H9 (cell line): ENCODE results near the gene CTLA4. TPM values are rescaled to one million over a fixed set of nuclear protein-coding genes. Genes with fewer than 3 reads are reported as not detected.

Experiments
- DNase-seq: peaks from one replicate; pipeline ENCODE4 v3.0.0-alpha.2; 2017
- H2AFZ ChIP-seq: one replicate; pipeline ENCODE4 v1.6.1; 2013; ENCODE audit warnings: mild to moderate bottlenecking, low read length, control low read depth, moderate library complexity
- H2AK5ac ChIP-seq: 2 replicates; pipeline ENCODE4 v1.6.1; 2013; ENCODE audit warnings: low read length, control low read depth, mixed read lengths; ENCODE audit not compliant: insufficient read length
- H2BK120ac ChIP-seq: one replicate; pipeline ENCODE4 v1.6.1; 2013; ENCODE audit warnings: low read depth, mild to moderate bottlenecking, low read length, control low read depth, inconsistent platforms; ENCODE audit not compliant: poor library complexity, severe bottlenecking
- H2BK12ac ChIP-seq: 2 replicates; pipeline ENCODE4 v1.6.1; 2013; ENCODE audit warnings: low read length, control low read depth, mixed read lengths, low read depth; ENCODE audit not compliant: insufficient read length
- H2BK15ac ChIP-seq: 2 replicates; pipeline ENCODE4 v1.6.1; 2013; ENCODE audit warnings: low read depth, low read length, control low read depth
- H2BK20ac ChIP-seq: one replicate; pipeline ENCODE4 v1.6.1; 2013; ENCODE audit warnings: low read depth, mild to moderate bottlenecking, low read length, control low read depth, inconsistent platforms; ENCODE audit not compliant: poor library complexity, severe bottlenecking
- H2BK5ac ChIP-seq: 2 replicates; pipeline ENCODE4 v1.6.1; 2013; ENCODE audit warnings: low read length, control low read depth, mixed read lengths; ENCODE audit not compliant: insufficient read length
- H3K14ac ChIP-seq: 2 replicates; pipeline ENCODE4 v1.6.1; 2013; ENCODE audit warnings: low read length, control low read depth; ENCODE audit not compliant: insufficient read depth
- H3K18ac ChIP-seq: 2 replicates; pipeline ENCODE4 v1.6.1; 2013; ENCODE audit warnings: low read depth, mild to moderate bottlenecking, mixed read lengths, low read length, control low read depth; ENCODE audit not compliant: insufficient read length
- H3K23ac ChIP-seq: 2 replicates; pipeline ENCODE4 v1.6.1; 2013; ENCODE audit warnings: low read length, control low read depth, mixed read lengths, low read depth; ENCODE audit not compliant: insufficient read length
- H3K23me2 ChIP-seq: 2 replicates; pipeline ENCODE4 v1.6.1; 2013; ENCODE audit warnings: low read depth, mild to moderate bottlenecking, mixed read lengths, low read length, control low read depth; ENCODE audit not compliant: insufficient read length, poor library complexity, severe bottlenecking
- H3K27ac ChIP-seq: 2 replicates; pipeline ENCODE4 v1.5.1; 2013; ENCODE audit warnings: low read length, control low read depth, mixed read lengths, low read depth; ENCODE audit not compliant: insufficient read length
- H3K27me3 ChIP-seq: 2 replicates; pipeline ENCODE4 v1.6.1; 2013; ENCODE audit warnings: low read length, control low read depth, inconsistent platforms; ENCODE audit not compliant: insufficient read depth
- H3K4ac ChIP-seq: 2 replicates; pipeline ENCODE4 v1.6.1; 2013; ENCODE audit warnings: low read depth, mild to moderate bottlenecking, control low read depth, inconsistent platforms, low read length, moderate library complexity
- H3K4me1 ChIP-seq: 2 replicates; pipeline ENCODE4 v1.6.1; 2013; ENCODE audit warnings: low read length, control low read depth, inconsistent platforms; ENCODE audit not compliant: insufficient read depth
- H3K4me2 ChIP-seq: 2 replicates; pipeline ENCODE4 v1.6.1; 2013; ENCODE audit warnings: low read length, control low read depth, mixed read lengths; ENCODE audit not compliant: insufficient read length, insufficient read depth
- H3K56ac ChIP-seq: 2 replicates; pipeline ENCODE4 v1.6.1; 2013; ENCODE audit warnings: low read depth, mild to moderate bottlenecking, mixed read lengths, low read length, control low read depth; ENCODE audit not compliant: insufficient read length
- H3K79me1 ChIP-seq: 2 replicates; pipeline ENCODE4 v1.6.1; 2013; ENCODE audit warnings: low read depth, mild to moderate bottlenecking, moderate library complexity, low read length, control low read depth, inconsistent platforms; ENCODE audit not compliant: insufficient read depth, poor library complexity, severe bottlenecking
- H3K79me2 ChIP-seq: 2 replicates; pipeline ENCODE4 v1.6.1; 2013; ENCODE audit warnings: low read length, control low read depth, inconsistent platforms; ENCODE audit not compliant: insufficient read depth
- H3K9ac ChIP-seq: 2 replicates; pipeline ENCODE4 v1.6.1; 2013; ENCODE audit warnings: low read length, control low read depth, mixed read lengths; ENCODE audit not compliant: insufficient read length; ENCODE audit errors: extremely low read depth
- H3K9me3 ChIP-seq: one replicate; pipeline ENCODE4 v1.6.1; 2013; ENCODE audit warnings: low read depth, low read length, inconsistent platforms; ENCODE audit not compliant: control insufficient read depth
- H3T11ph ChIP-seq: one replicate; pipeline ENCODE4 v1.6.1; 2013; ENCODE audit warnings: mild to moderate bottlenecking, low read length, control low read depth, inconsistent platforms
- H4K20me1 ChIP-seq: one replicate; pipeline ENCODE4 v1.6.1; 2013; ENCODE audit not compliant: control insufficient read depth, insufficient read length, insufficient read depth
- H4K5ac ChIP-seq: 2 replicates; pipeline ENCODE4 v1.6.1; 2013; ENCODE audit warnings: low read depth, mild to moderate bottlenecking, mixed read lengths, low read length, control low read depth; ENCODE audit not compliant: insufficient read length
- H4K8ac ChIP-seq: replicated peaks from 2 replicates; pipeline ENCODE4 v1.6.1; 2013; ENCODE audit warnings: low read length, control low read depth, mixed read lengths, low read depth; ENCODE audit not compliant: insufficient read length
- H4K91ac ChIP-seq: 2 replicates; pipeline ENCODE4 v1.6.1; 2013; ENCODE audit warnings: low read depth, mild to moderate bottlenecking, moderate library complexity, mixed read lengths, low read length, control low read depth; ENCODE audit not compliant: insufficient read length
- H3K27ac Mint-ChIP-seq, 3 experiments: 2 replicates in 2 of 3; 3 replicates in 1 of 3; pipeline ENCODE4 v1.8.0; 2020 to 2021; ENCODE audit warnings: mixed read lengths in 3 of 3, mild to moderate bottlenecking in 1 of 3, moderate library complexity in 1 of 3
- H3K27me3 Mint-ChIP-seq: 2 replicates; pipeline ENCODE4 v1.8.0; 2021; ENCODE audit warnings: low read depth, mild to moderate bottlenecking, moderate library complexity, mixed read lengths
- H3K36me3 Mint-ChIP-seq, 3 experiments: 2 replicates in 2 of 3; 3 replicates in 1 of 3; pipeline ENCODE4 v1.8.0; 2020 to 2021; ENCODE audit warnings: low read depth in 3 of 3, mixed read lengths in 3 of 3; ENCODE audit not compliant: insufficient read depth in 1 of 3
- H3K4me1 Mint-ChIP-seq, 2 experiments: 2 replicates each; pipeline ENCODE4 v1.8.0; 2020; ENCODE audit warnings: mixed read lengths in 2 of 2
- H3K4me3 Mint-ChIP-seq, 2 experiments: 2 replicates in 1 of 2; 3 replicates in 1 of 2; pipeline ENCODE4 v1.8.0; 2020 to 2021; ENCODE audit warnings: mild to moderate bottlenecking in 2 of 2, mixed read lengths in 2 of 2, moderate library complexity in 1 of 2
- H3K9me3 Mint-ChIP-seq, 2 experiments: 2 replicates in 1 of 2; 3 replicates in 1 of 2; pipeline ENCODE4 v1.8.0; 2020; ENCODE audit warnings: mild to moderate bottlenecking in 2 of 2, mixed read lengths in 2 of 2, moderate library complexity in 1 of 2
- WGBS: extraction: QIAGEN DNeasy Blood & Tissue Kit; methylation state at CpG from one replicate; pipeline ENCODE4 v1.1.7; 2013; ENCODE audit warnings: missing lambda C conversion rate, low lambda C conversion rate, mixed read lengths; ENCODE audit not compliant: insufficient read length; ENCODE audit errors: extremely low coverage; 5-methylcytosine and 5-hydroxymethylcytosine counted together
- total RNA-seq: library from RNA; stranded (reverse); gene quantifications from 2 replicates; pipeline ENCODE4 v1.2.1, GENCODE V29; 2021
- TF ChIP-seq, protein P1 (sequence below): fragments of 200-600 bp; sonication (generic); conservative IDR thresholded peaks from 3 replicates; pipeline ENCODE4 v1.8.0; 2021; ENCODE audit warnings: antibody characterized with exemption, mild to moderate bottlenecking

The CTLA4 gene
- total RNA-seq, 1 experiment from 2014 or later, result not detected

DNA sequence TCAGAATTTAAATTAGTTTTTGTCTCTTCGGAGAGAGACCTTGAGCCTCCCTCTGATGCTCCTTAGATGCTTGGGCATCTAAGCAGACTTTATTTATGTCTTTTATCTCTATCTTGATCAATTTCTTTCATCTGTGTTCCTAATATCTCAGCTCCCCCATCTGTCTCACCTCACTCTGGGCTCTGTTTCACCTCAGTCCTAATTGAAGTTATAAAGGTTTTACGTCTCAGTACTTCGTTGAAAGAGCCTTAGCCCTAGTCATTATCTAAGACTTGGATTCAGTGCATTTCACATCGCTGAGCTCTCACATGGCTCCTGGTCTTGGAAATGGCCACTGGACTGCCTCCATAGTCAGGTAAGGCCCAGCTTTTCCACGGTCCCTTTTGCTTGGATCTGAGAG, 13.8 kb upstream of the CTLA4 start:
- Histone ChIP-seq H4K8ac (no peak overlapping the region), H3K27ac (no peak overlapping the region), H3K9ac (no peak overlapping the region), H3K56ac (no peak overlapping the region), H3K4me1 (no peaks in the 10 kb centered on the region), H2AFZ (no peak overlapping the region), H3K14ac (no peak overlapping the region), H4K5ac (no peak overlapping the region), H2BK15ac (no peak overlapping the region), H3K23me2 (no peaks in the 10 kb centered on the region), H2AK5ac (no peak overlapping the region), H3K4ac (no peak overlapping the region), H3K9me3 (no peaks in the 10 kb centered on the region), H2BK20ac (no peak overlapping the region), H3T11ph (no peak overlapping the region), H3K23ac (no peak overlapping the region), H3K4me2 (no peak overlapping the region), H4K20me1 (no peaks in the 10 kb centered on the region), H2BK120ac (no peak overlapping the region), H4K91ac (no peak overlapping the region), H2BK5ac (no peak overlapping the region), H3K27me3 (no peaks in the 10 kb centered on the region), H3K79me1 (no peaks in the 10 kb centered on the region), H3K79me2 (no peaks in the 10 kb centered on the region), H2BK12ac (no peak overlapping the region), H3K18ac (no peak overlapping the region)
- H3K4me3 Mint-ChIP-seq, result no peak overlapping the region
- no CpG with 5 or more reads among the region's 5 CpGs for WGBS
- H3K4me1 Mint-ChIP-seq, result no peaks in the 10 kb centered on the region
- no peak for DNase-seq
- TF ChIP-seq, protein P1, sequence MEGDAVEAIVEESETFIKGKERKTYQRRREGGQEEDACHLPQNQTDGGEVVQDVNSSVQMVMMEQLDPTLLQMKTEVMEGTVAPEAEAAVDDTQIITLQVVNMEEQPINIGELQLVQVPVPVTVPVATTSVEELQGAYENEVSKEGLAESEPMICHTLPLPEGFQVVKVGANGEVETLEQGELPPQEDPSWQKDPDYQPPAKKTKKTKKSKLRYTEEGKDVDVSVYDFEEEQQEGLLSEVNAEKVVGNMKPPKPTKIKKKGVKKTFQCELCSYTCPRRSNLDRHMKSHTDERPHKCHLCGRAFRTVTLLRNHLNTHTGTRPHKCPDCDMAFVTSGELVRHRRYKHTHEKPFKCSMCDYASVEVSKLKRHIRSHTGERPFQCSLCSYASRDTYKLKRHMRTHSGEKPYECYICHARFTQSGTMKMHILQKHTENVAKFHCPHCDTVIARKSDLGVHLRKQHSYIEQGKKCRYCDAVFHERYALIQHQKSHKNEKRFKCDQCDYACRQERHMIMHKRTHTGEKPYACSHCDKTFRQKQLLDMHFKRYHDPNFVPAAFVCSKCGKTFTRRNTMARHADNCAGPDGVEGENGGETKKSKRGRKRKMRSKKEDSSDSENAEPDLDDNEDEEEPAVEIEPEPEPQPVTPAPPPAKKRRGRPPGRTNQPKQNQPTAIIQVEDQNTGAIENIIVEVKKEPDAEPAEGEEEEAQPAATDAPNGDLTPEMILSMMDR, result no peak
- H3K27ac Mint-ChIP-seq, result no peak overlapping the region
- H3K27me3 Mint-ChIP-seq, result no peaks in the 10 kb centered on the region; the same call in 1 of the 2 replicates
- H3K36me3 Mint-ChIP-seq, result no peaks in the 10 kb centered on the region
- no peaks in the 10 kb centered on the region for H3K9me3 Mint-ChIP-seq
